ENCODE data around the gene TGFBR2.

TGFBR2 gene

DNA sequence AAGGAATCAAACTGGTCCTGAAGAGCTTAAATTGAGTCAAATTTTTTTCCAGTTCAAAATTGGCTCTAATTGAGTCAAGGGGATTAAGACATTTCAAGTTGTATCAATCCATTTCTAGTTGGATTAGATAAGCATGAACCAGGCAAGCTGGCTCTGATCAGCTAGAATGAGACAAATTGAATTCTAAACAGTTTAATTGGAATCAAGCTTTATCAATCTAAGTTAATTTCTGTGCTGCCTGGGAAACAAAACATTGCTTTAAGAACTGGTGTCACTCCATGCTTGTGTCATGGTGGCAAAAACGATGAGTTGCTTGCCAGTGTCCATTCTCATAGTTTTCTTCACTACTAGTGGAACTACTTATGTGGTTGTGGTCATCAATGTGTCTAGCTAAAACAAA lies 116.8 kb downstream of the TGFBR2 start:
- TF ChIP-seq SIN3A (IDR thresholded peaks at IDR 0.05; ENCODE audit: borderline replicate concordance, insufficient read depth, low read length) (no peak), FOXP2 (optimal IDR thresholded peaks at IDR 0.05; ENCODE audit: borderline replicate concordance, extremely low read depth, extremely low read length, insufficient read depth) (no peak), TAF1 (IDR thresholded peaks at IDR 0.05; ENCODE audit: borderline replicate concordance, insufficient read depth, low read length) (no peak)
- TF ChIP-seq, protein P1, sequence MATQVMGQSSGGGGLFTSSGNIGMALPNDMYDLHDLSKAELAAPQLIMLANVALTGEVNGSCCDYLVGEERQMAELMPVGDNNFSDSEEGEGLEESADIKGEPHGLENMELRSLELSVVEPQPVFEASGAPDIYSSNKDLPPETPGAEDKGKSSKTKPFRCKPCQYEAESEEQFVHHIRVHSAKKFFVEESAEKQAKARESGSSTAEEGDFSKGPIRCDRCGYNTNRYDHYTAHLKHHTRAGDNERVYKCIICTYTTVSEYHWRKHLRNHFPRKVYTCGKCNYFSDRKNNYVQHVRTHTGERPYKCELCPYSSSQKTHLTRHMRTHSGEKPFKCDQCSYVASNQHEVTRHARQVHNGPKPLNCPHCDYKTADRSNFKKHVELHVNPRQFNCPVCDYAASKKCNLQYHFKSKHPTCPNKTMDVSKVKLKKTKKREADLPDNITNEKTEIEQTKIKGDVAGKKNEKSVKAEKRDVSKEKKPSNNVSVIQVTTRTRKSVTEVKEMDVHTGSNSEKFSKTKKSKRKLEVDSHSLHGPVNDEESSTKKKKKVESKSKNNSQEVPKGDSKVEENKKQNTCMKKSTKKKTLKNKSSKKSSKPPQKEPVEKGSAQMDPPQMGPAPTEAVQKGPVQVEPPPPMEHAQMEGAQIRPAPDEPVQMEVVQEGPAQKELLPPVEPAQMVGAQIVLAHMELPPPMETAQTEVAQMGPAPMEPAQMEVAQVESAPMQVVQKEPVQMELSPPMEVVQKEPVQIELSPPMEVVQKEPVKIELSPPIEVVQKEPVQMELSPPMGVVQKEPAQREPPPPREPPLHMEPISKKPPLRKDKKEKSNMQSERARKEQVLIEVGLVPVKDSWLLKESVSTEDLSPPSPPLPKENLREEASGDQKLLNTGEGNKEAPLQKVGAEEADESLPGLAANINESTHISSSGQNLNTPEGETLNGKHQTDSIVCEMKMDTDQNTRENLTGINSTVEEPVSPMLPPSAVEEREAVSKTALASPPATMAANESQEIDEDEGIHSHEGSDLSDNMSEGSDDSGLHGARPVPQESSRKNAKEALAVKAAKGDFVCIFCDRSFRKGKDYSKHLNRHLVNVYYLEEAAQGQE (IDR thresholded peaks at IDR 0.05; ENCODE audit: insufficient read depth in 1 of 2, low read depth in 2 of 2, low read length in 2 of 2), result no peak

DNA sequence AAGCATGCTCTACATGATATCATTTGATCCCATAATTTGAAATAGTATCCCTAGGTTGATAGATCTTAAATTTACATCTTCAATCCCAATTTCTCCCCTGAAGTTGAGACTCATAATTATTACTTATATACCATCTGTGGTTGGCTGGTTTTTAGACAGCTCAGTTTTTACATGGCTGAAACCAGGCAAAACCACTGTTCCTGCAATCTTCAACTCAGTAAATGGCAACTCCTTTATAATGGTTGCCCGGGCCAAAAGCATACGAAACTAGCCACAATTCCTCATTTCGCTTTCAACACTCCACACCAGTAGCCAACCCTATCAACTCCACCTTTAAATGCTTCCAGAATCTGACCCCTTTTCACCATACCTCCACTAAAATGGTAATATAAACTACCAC lies 118.5 kb downstream of the TGFBR2 start:
- TF ChIP-seq SIN3A (IDR thresholded peaks at IDR 0.05; ENCODE audit: borderline replicate concordance, insufficient read depth, low read length) (no peak), POLR2AphosphoS5 (IDR thresholded peaks at IDR 0.05; ENCODE audit: low read depth, low read length) (no peak), TAF1 (IDR thresholded peaks at IDR 0.05; ENCODE audit: borderline replicate concordance, insufficient read depth, low read length) (no peak), FOXP2 (optimal IDR thresholded peaks at IDR 0.05; ENCODE audit: borderline replicate concordance, extremely low read depth, extremely low read length, insufficient read depth) (no peak)
- TF ChIP-seq, protein P1 (IDR thresholded peaks at IDR 0.05; ENCODE audit: insufficient read depth in 1 of 2, low read depth in 2 of 2, low read length in 2 of 2), result no peak

DNA sequence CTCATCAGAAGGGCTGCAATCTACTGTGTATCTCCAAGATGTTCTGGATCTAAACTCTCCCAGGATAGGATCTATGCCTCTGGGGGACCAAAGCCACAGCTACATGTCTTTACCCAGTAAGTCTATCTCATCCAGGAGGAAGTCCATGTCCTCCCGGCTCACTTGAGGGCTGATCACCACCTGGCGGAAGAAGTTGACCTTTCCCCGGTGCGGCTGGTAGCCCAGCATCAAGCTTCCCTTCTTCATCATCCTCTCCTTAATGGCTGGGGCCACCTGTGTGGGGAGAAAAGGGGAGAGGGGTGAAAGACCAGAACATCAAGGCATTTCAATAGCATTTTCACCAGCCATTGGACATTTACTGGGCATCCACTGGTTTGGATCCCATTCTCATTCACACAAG lies 121.7 kb downstream of the TGFBR2 start:
- TF ChIP-seq SIN3A (IDR thresholded peaks at IDR 0.05; ENCODE audit: borderline replicate concordance, insufficient read depth, low read length), result no peak
- no peak for TF ChIP-seq POLR2AphosphoS5 (IDR thresholded peaks at IDR 0.05; ENCODE audit: low read depth, low read length)
- TF ChIP-seq, protein P1 (IDR thresholded peaks at IDR 0.05; ENCODE audit: insufficient read depth in 1 of 2, low read depth in 2 of 2, low read length in 2 of 2), result no peak
- TF ChIP-seq TAF1 (IDR thresholded peaks at IDR 0.05; ENCODE audit: borderline replicate concordance, insufficient read depth, low read length), result no peak
- no peak for TF ChIP-seq FOXP2 (optimal IDR thresholded peaks at IDR 0.05; ENCODE audit: borderline replicate concordance, extremely low read depth, extremely low read length, insufficient read depth)

DNA sequence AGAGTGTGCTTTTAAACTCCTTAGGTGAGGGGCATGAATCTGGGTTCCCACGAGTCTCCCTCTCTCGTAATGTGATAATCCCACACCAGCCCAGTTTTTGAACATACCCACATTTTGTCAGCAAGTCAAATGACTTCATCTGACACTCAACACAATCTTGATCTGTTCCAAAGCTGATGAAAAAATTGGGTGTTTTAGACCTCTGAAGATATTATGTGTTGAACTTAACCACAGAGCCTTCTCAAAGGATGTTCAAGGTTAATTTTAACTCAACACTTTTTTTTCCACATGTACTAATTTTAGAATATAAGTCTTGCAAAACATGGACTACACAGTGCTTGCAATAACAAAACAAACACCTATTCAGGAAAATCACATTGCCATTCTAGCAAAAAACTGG lies 123.1 kb downstream of the TGFBR2 start:
- no peak for TF ChIP-seq POLR2AphosphoS5 (IDR thresholded peaks at IDR 0.05; ENCODE audit: low read depth, low read length)

DNA sequence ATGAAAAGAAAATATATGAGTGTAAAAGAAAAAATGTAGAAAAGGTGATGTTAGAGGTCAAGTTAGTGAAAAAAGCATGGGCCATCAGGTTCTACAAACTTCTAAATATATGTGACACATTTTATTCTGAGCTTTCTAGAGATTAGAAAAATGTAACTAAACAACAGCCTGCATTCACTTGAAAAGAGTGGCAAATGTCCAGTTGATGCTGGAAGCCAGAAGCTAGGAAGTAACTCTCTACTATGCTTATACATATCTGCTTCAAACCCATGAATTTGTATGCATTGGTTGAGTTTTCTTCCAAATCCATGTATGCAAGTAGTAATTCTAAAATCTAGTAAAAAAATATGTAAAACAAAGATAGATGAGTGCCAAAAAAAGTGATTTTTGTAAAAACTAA lies 123.5 kb downstream of the TGFBR2 start:
- TF ChIP-seq TAF1 (IDR thresholded peaks at IDR 0.05; ENCODE audit: borderline replicate concordance, insufficient read depth, low read length) (no peak), POLR2AphosphoS5 (IDR thresholded peaks at IDR 0.05; ENCODE audit: low read depth, low read length) (no peak), SIN3A (IDR thresholded peaks at IDR 0.05; ENCODE audit: borderline replicate concordance, insufficient read depth, low read length) (no peak), FOXP2 (optimal IDR thresholded peaks at IDR 0.05; ENCODE audit: borderline replicate concordance, extremely low read depth, extremely low read length, insufficient read depth) (no peak)
- TF ChIP-seq, protein P1 (IDR thresholded peaks at IDR 0.05; ENCODE audit: insufficient read depth in 1 of 2, low read depth in 2 of 2, low read length in 2 of 2), result no peak

Measured in PFSK-1 (cell line).